ENCODE measurements around the gene NAV3. TPM values are rescaled to one million over a fixed set of nuclear protein-coding genes. Genes with fewer than 3 reads are reported as not detected.

Gene NAV3
- total RNA-seq, 2 donors from 2014 or later: 1.3 to 1.5 TPM

DNA sequence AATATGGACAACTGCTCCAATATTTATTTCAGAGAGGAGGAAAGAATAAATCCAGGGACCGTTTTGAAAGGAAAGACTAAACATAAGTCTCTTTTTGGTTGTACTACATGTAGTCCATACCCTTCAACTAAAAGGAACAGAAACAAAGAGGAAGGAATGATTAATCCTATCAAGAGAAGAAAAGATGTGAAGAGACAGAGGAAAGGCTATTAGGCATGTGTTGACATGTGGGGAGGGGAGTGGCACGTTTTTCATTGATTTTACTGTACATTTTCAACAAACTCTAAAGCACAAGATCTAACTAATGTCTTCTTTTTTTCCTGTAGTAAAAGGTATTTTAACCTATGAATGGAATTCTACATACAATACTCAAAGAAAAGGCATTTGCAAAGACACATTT is 85.6 kb downstream of the NAV3 start:
- intact Hi-C loops (cut with DNase I, micrococcal nuclease): no loop called here
- DNase-seq (no peak), ATAC-seq (no peak)

DNA sequence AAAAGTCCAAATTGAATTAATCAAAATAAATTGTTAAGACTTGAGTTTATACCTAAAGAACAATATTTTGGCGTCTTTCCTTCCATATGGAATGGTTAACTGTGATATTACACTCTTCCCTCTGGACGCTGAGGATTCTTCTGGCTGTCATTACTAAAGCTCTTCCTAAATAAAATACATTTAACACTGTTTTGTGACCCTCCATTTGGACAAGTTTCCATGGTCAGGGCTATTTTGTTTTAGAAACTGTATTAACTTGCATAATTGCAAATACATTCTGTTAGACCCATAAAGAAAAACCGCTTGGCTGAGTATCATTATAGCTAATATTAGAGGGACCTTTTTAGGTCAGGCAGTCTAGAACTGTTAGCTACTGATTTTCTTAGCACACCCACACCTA is 87.4 kb downstream of the NAV3 start:
- no peak for ATAC-seq

DNA sequence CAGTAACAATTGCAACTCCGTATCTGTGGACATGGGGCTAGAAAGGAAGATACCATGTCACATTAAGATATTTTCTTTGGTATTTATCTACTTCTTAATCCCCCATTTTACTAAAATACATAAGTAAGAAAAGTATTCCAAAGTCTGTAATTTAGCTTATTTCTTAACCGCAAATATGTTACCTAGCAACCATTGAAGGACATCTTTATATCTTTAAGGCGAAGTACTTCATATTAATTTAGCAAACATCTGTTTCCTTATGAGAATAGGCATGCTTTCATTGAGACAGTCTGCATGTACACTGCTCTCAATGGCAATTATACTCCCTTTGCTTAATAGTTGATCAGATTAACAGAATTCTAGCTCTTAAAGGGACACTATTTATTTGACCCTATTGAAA is 88.8 kb downstream of the NAV3 start:
- intact Hi-C loops (cut with DNase I, micrococcal nuclease): no loop called here
- no peak for ATAC-seq
- no peak for DNase-seq

More for the DNA sequence above, 87.4 kb downstream of the NAV3 start:
- DNase-seq: no peak
- intact Hi-C loops (cut with DNase I, micrococcal nuclease): no loop called here

DNA sequence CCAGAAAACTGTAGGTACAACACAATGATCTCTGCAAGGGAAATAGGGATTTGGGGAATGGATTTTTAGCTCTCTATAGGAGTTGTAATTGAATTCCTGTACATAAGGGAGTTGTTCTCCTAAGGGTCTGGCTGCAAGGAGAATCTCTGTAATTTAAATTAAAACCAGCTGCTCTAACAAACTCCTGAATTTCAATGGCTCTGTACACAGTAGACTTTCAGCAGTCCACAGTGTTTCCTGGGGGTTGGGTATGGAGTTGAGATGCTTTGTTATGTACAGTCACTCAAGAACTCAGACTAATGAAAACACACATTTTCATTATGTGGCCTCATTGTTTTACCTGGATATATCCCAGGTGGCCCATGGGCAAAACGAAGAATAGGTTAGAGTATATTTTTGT is 93.2 kb downstream of the NAV3 start:
- intact Hi-C loops (cut with DNase I, micrococcal nuclease): no loop called here
- no peak for DNase-seq

DNA sequence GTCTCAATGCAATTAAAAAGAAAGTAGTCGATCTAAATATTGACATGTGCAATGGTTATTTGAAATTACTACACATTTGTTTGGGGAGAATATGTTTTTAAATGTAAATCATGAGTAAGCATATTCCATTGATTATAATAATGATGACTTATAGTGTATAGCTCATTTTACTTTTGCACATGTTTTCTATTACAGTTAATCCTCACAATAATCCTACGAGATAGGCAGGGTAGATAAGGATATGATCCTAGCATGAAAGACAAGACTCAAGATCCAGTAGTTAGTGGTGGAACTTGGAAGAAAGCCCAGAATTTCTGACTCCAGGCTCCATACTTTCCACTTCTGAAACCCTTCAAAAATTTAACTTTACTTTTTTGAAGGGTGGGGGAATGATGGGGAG is 94.0 kb downstream of the NAV3 start:
- intact Hi-C loops (cut with DNase I, micrococcal nuclease): loop anchor here in 1 of 2 donors (5.0 kb wide), 1 partner anchor 197 kb away; no protein-coding TSS in a partner anchor
- ATAC-seq: no peak
- DNase-seq: no peak

More for the DNA sequence above, 93.2 kb downstream of the NAV3 start:
- ATAC-seq: no peak

DNA sequence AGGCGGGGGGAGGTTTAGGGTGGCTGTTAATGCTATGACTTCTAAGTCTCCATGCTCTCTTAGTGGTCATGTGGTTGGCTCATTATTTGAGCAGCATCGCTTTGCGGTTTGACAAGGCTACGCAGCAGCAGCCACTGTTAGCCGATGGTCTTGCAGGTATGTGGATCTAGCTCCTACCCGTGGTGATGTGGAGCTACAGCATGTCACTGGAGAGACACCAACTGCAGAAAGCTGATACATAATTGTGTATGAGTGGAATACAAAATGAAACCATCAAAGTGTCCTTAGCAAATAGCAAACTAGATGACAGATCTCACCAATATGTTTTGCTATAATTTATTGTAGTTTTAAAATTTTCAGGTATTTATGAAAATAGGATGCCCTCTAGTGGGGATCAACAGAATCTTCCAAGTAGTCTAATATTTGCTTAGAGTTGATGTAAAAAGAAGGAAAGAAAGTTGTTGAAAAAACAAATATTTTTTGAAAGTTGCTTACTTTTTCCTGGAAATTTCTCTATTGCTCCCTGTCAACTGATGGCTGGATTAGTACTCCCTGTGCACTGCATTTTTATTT is 94.9 kb downstream of the NAV3 start:
- peak; percentile 94 for ATAC-seq
- intact Hi-C loops (cut with DNase I, micrococcal nuclease): loop anchor here in 1 of 2 donors (5.0 kb wide), 1 partner anchor 198 kb away; no protein-coding TSS in a partner anchor

DNA sequence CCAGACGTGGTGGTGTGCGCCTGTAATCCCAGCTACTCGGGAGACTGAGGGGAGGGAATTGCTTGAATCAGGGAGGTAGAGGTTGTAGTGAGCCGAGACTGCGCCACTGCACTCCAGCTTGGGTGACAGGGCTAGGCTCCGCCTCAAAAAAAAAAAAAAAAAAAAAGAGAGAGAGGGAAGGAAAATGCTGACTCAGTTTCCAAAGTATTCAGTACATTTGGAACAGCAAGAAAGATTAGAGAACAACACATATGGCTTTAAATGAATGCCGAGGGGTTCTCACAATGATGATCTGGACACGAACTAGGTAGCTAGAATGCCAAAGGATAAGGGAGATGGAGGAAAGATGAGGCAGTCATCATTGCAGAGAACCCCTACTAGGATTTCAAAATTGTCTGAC is 97.4 kb downstream of the NAV3 start:
- DNase-seq (no peak), ATAC-seq (no peak)
- intact Hi-C loops (cut with DNase I, micrococcal nuclease): loop anchor here in 1 of 2 donors (5.0 kb wide), 1 partner anchor 201 kb away; no protein-coding TSS in a partner anchor

More for the DNA sequence above, 94.9 kb downstream of the NAV3 start:
- DNase-seq: peak; percentile 35 to 50

DNA sequence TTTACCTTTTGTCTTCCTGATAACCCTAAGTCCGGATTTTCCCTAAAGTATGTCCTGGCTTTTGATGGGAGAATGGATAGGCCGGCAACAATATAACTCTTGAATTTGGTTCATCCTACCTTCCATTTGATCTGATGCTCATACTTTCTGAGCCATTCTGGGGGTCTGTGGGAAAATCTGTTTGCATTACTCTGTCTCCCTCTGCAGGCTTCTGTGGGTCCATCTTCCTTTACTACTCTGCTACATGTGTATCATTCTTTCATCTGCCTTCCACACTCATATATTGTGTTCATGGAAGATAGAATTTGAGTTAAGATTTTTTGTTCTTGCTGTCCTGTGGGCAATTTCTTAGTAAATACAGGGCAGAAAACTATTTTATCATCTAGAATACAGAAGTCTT is 101.5 kb downstream of the NAV3 start:
- DNase-seq (no peak), ATAC-seq (no peak)
- intact Hi-C loops (cut with DNase I, micrococcal nuclease): no loop called here

DNA sequence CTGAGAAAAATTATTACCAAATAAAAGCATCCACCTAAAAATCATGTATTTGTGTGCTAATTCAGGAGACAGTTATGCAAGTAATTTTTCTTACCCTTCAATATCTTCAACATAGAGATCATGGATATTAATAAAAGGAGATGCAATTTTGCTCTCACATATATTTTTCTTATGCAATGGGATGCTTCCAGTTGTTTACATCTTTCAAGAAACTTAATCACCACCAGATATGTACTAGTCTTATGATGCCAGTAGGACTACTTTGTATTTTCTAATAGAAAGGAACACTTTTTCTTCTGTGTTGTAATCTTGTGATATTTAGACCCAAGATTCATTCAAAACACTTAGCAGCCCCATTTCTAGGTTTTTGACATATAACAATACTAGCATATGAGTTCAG is 107.6 kb downstream of the NAV3 start:
- no peak for ATAC-seq
- DNase-seq: no peak
- intact Hi-C loops (cut with DNase I, micrococcal nuclease): no loop called here

DNA sequence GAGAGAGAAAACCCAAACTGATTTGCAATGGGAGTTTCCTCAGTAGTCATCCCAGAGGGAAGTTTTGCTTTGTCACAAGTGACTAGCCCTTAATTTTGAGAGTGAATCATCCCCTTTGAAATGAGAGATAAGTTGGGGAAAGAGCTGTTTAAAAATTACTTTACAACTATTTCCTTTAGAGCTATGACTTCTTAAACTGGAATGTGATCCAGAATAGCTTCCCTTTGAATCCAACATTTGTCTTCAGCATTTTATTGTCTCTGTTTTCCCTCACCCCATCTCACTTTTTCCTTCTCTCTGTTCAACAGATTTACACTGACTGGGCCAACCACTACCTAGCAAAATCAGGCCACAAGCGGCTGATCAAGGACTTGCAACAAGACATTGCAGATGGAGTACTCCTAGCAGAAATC is 109.3 kb downstream of the NAV3 start:
- intact Hi-C loops (cut with DNase I, micrococcal nuclease): no loop called here
- ATAC-seq (no peak), DNase-seq (no peak)

DNA sequence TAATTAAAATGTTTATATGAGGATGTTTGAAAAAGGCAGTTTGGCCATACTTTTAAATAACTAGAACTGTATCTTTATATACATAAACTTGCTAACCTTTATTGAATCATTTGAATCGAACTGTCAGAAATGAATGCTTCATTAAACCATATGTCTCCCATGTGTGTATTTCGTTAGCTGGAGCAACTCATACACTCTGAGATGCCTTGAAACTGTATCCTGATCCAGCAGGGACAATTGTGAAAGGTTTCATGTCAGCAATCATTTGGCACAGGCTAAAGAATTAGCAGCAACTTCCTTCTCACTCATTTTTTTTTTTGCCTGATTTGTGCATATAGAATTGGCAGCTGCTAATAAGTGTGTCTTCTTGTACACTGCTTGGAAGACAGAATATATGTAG is 109.9 kb downstream of the NAV3 start:
- DNase-seq: no peak
- intact Hi-C loops (cut with DNase I, micrococcal nuclease): no loop called here
- ATAC-seq: no peak

DNA sequence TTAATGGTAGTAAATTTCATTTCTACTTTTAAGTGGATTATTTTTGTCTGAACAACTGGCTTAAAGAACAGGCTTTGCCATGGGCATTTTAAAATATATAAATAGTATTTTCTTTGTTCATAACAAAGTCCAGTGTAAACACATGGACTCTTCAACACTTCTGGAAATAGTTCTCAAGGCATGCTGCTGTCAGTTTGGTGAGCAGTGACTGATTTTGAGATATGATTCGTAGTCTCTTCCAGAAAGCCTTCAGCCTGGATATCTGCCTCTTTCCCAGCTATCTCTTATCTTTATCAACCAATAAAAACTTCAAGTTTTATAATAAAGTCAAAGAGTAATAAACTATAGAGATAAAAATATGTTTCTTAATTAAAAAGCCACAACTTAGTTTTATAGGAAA is 110.7 kb downstream of the NAV3 start:
- ATAC-seq (no peak), DNase-seq (no peak)
- intact Hi-C loops (cut with DNase I, micrococcal nuclease): no loop called here

DNA sequence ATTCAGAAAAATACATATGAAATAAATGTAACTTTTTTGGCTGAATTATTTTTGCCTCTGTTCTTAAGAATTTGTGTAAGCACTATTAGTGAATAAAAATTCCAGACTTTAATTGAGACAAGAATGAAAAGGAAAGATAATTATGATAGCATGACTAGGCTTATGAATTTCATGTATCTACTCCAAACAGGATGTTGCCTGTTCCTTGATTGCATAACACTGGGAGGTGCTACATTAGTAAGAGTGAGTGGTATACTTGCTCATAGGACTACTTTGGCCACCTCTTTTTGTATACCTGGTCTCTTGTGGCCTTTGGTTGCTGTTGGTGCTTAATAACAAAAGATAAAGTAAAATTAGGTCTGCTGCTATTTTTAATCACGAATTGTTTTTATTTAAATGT is 112.8 kb downstream of the NAV3 start:
- no peak for ATAC-seq
- intact Hi-C loops (cut with DNase I, micrococcal nuclease): no loop called here
- DNase-seq: no peak

DNA sequence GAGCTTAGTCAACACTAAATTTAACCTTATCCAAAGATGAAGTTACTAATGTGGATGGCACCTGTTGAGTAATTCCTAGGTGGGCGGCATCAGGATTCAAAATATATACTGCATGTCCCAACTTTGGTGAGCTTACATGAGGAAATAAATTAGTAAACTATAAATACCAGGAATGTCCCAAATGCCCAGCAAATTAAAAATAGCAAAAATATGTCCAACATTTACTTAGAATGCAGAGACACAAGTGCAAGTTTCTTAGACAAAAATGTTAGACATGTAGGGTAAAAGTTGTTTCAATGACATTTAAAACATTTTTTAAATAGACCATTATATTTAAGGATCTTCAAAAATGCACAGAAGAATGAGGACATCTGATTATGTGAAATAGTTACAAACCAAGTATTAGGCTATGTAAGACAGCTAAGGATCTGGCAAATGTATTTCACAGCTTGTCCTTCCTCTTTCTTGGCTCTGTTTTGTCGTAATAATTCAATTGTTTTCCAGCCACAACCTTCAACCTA is 115.9 kb downstream of the NAV3 start:
- intact Hi-C loops (cut with DNase I, micrococcal nuclease): no loop called here
- ATAC-seq (no peak), DNase-seq (no peak)

DNA sequence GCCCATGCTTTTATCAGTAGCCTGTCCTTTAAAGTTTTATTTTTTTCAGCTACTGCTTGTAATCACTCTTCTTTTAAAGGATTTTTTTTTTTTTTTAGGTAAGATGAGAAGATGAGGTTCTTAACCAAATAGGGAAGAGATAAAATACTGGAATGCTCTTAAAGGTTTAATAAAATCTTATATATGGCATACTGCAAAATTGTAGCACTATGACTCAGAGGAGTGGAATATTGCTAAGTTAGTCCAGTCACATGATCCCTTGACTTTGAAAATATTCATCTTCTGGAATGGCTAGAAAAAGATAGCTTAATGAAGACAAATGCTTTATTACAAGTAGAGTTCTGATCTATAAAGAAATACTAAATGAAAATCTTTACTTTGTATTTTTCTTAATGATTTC is 116.6 kb downstream of the NAV3 start:
- intact Hi-C loops (cut with DNase I, micrococcal nuclease): no loop called here
- ATAC-seq (no peak), DNase-seq (no peak)

DNA sequence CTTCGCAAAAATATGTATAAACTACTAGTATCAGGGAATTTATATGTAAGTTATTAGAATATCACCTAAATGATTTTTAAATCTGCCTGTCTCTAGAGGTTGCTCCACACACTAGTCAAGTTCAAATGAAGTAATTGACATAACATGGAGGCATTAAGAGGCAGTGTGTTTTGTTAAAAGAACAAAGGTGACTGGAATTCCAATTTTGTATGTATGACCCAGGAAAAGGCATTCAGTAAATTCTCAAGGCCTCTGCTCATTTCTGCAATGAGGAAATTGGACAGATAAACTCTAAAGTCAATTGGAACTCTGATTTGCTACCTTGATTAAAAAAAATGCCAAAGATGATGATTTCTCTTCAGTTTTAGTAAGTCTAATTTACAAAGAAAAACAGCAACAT is 117.1 kb downstream of the NAV3 start:
- intact Hi-C loops (cut with DNase I, micrococcal nuclease): no loop called here
- ATAC-seq: no peak
- no peak for DNase-seq

DNA sequence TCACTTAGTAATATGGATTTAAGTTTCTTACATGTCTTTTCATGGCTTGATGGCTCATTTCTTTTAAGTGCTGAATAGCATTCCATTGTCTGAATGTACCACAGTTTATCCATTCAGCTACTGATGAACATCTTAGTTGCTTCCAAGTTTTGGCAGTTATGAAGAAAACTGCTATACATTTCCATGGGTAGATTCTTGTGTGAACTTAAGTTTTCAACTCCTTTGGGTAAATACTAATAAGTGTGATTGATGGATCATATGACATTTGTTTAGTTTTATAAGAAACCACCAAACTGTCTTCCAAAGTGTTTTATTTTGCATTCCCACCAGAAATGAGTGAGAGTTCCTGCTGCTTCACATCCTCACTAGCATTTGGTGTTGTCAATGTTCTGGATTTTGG is 119.2 kb downstream of the NAV3 start:
- ATAC-seq (no peak), DNase-seq (no peak)
- intact Hi-C loops (cut with DNase I, micrococcal nuclease): no loop called here

DNA sequence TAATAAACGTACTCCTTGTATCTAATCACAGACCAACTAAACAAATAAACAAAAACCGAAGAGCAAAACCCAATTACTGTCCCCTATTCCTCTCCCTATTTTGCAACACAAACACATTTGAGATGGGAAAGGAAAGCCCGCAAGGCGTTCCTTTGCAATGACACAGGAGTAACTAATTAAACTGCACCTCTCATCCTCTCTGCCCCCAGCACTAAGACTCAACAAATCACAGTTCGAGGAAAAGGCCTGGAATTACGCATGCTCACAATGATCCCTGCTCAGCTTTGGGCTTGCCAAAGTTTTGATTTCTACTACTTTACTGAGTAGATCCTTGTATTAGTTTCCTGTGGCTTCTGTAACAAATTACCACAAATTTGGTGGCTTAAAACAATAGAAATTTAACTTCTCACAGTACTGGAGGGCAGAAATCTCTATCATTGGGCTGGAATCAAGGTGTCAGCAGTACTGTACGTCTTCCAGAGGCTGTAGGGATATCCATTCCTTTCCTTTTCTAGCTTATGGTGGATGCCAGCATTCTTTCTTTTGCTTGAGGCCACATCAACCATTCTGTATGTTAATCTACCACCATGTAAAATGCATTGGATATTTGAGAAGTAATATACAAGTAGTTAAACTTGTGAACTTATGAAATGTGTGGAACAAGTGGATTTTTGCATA is 123.0 kb downstream of the NAV3 start:
- no peak for ATAC-seq
- intact Hi-C loops (cut with DNase I, micrococcal nuclease): no loop called here
- no peak for DNase-seq

DNA sequence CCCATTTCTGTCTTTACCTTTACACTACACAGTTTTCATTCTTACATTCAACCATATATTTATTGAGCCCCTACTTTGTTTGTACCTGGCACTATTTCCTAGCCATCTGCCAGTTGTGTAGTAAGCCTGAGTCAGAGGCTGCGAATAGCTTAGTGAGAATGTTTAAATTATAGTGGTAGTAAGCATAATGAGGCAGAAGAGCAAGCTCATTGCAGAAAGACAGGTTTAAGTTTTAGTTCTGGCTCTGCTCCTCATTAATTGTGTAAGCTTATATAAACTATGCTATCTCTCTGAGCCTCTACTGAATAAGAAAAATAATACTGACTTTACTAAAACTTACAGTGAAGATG is 123.5 kb downstream of the NAV3 start:
- intact Hi-C loops (cut with DNase I, micrococcal nuclease): no loop called here
- DNase-seq: no peak
- ATAC-seq: no peak

DNA sequence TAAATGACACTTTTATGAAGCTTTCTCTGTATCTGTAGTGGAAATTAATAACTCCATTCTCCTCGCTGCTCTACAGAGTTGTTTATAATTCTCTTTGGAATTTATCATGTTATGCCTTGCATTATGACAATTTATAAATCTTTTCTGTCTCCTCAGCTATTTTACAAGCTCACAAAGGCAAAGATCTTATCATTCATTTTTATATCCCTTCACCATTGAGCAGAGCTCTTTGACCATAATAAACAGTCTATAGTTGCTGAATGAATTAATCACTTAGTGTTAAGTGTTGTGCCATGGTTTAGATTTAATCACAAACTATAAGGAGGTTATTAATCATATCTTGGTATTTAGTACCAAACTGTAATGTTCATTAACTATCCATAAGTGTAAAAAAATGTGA is 126.4 kb downstream of the NAV3 start:
- DNase-seq (no peak), ATAC-seq (no peak)
- intact Hi-C loops (cut with DNase I, micrococcal nuclease): no loop called here
